Endothelial cell of umbilical vein (primary cell): ENCODE measurements around the gene MACROH2A1. TPM values are rescaled to one million over a fixed set of nuclear protein-coding genes. Genes with fewer than 3 reads are reported as not detected.

ENCODE experiments used
- BruUV-seq: library from RNA; stranded (reverse); fragments of 400-500 nt; replicated peaks from 2 replicates; lab custom pipeline; 2021; lab: Mats Ljungman, UMichigan
- CTCF ChIA-PET: fragments of 300-600, 350-600 bp; sonication (Branson Sonifier 250); formaldehyde crosslinking; loops from one replicate; lab custom pipeline; 2021; ENCODE audit warnings: antibody characterized with exemption, inconsistent platforms; lab: Charles Lee
- POLR2A ChIA-PET: fragments of 300-600, 350-600 bp; sonication (Branson Sonifier 250); formaldehyde crosslinking; loops from one replicate; lab custom pipeline; 2021; ENCODE audit warnings: antibody characterized with exemption, inconsistent platforms; lab: Charles Lee
- DNase-seq: peaks from one replicate; pipeline ENCODE4 v3.0.0-alpha.2; 2011; ENCODE audit warnings: low read depth, low spot score
- FAIRE-seq: peaks from 2 replicates; lab custom pipeline; 2011; peaks lifted over from hg19 to GRCh38; lab: Jason Lieb, UNC
- H2AFZ ChIP-seq: 2 replicates; pipeline ENCODE4 v1.6.0; 2012; ENCODE audit warnings: low read depth, low read length, control low read depth, inconsistent platforms
- H3K27ac ChIP-seq: 2 replicates; pipeline ENCODE4 v1.5.1; 2011; ENCODE audit warnings: low read depth, mild to moderate bottlenecking, control low read depth, low read length, moderate library complexity; ENCODE audit not compliant: insufficient read depth
- H3K27me3 ChIP-seq, 2 experiments: 2 replicates each; pipeline versions ENCODE4 v1.6.0 to v1.6.1; 2011; ENCODE audit warnings: low read length in 2 of 2, mixed read lengths in 1 of 2; ENCODE audit not compliant: control insufficient read depth in 2 of 2, insufficient read depth in 2 of 2
- H3K36me3 ChIP-seq, 2 experiments: 2 replicates in 1 of 2; 3 replicates in 1 of 2; pipeline ENCODE4 v1.5.1; 2011; ENCODE audit warnings: low read length in 2 of 2, mild to moderate bottlenecking in 1 of 2, moderate library complexity in 1 of 2; ENCODE audit not compliant: control insufficient read depth in 2 of 2, insufficient read depth in 2 of 2; ENCODE audit errors: extremely low read depth in 1 of 2
- H3K4me1 ChIP-seq: 3 replicates; pipeline ENCODE4 v1.5.1; 2011; ENCODE audit warnings: mild to moderate bottlenecking, low read length; ENCODE audit not compliant: control insufficient read depth, insufficient read depth; ENCODE audit errors: extremely low read depth
- H3K4me2 ChIP-seq: 2 replicates; pipeline ENCODE4 v1.6.1; 2011; ENCODE audit warnings: low read length, control low read depth, mixed read lengths; ENCODE audit not compliant: insufficient read depth
- H3K4me3 ChIP-seq, 3 experiments: fragments of 200-600 bp in 1 of 3; sonication (generic), shearing (Covaris generic) in 1 of 3; replicated peaks in 1 of 3; 2 replicates each; pipeline ENCODE4 v1.5.1; 2011 to 2016; ENCODE audit warnings: control low read depth in 3 of 3, low read length in 3 of 3, mild to moderate bottlenecking in 2 of 3, inconsistent platforms in 1 of 3, low read depth in 1 of 3, moderate library complexity in 1 of 3; ENCODE audit not compliant: insufficient read depth in 1 of 3
- H3K79me2 ChIP-seq: 2 replicates; pipeline ENCODE4 v1.6.0; 2012; ENCODE audit warnings: low read length, inconsistent platforms; ENCODE audit not compliant: control insufficient read depth, insufficient read depth
- H3K9ac ChIP-seq: replicated peaks from 2 replicates; pipeline ENCODE3; 2011; ENCODE audit warnings: low read length, control low read depth; ENCODE audit not compliant: insufficient read depth; ENCODE audit errors: extremely low read depth
- H3K9me1 ChIP-seq: replicated peaks from 3 replicates; pipeline ENCODE4 v1.6.0; 2011; ENCODE audit warnings: mild to moderate bottlenecking, low read length; ENCODE audit not compliant: control insufficient read depth, insufficient read depth; ENCODE audit errors: extremely low read depth
- H3K9me3 ChIP-seq: replicated peaks from 2 replicates; pipeline ENCODE4 v1.5.1; 2012; ENCODE audit warnings: low read length, inconsistent platforms; ENCODE audit not compliant: control insufficient read depth, insufficient read depth
- H4K20me1 ChIP-seq: replicated peaks from 2 replicates; pipeline ENCODE3; 2011; ENCODE audit warnings: mild to moderate bottlenecking, low read length; ENCODE audit not compliant: control insufficient read depth, insufficient read depth; ENCODE audit errors: extremely low read depth
- EZH2 ChIP-seq: IDR thresholded peaks from 2 replicates; pipeline ENCODE4 v1.6.1; 2012; ENCODE audit warnings: borderline replicate concordance, low read depth, mild to moderate bottlenecking, moderate library complexity, low read length, inconsistent platforms; ENCODE audit not compliant: severe bottlenecking
- FOS ChIP-seq: IDR thresholded peaks from 2 replicates; pipeline ENCODE4 v1.6.1; 2011; ENCODE audit warnings: mild to moderate bottlenecking, low read length, moderate library complexity, borderline replicate concordance; ENCODE audit not compliant: insufficient read depth
- GATA2 ChIP-seq: IDR thresholded peaks from 2 replicates; pipeline ENCODE4 v1.7.0; 2011; ENCODE audit warnings: low read depth, mild to moderate bottlenecking, moderate library complexity, mixed read lengths, low read length; ENCODE audit not compliant: insufficient read length, insufficient read depth
- JUN ChIP-seq: IDR thresholded peaks from 2 replicates; pipeline ENCODE4 v1.6.1; 2011; ENCODE audit warnings: borderline replicate concordance, low read depth; ENCODE audit not compliant: insufficient read length, insufficient read depth
- MAX ChIP-seq: IDR thresholded peaks from 2 replicates; pipeline ENCODE4 v1.6.1; 2011; ENCODE audit not compliant: insufficient read depth, insufficient read length
- MYC ChIP-seq: IDR thresholded peaks from one replicate; pipeline ENCODE4 v1.6.1; 2011; ENCODE audit warnings: mild to moderate bottlenecking, low read depth, low read length
- POLR2A ChIP-seq: IDR thresholded peaks from 2 replicates; pipeline ENCODE4 v1.6.1; 2012; ENCODE audit warnings: low read depth, mild to moderate bottlenecking, control low read depth, low read length
- POLR2AphosphoS5 ChIP-seq: IDR thresholded peaks from 2 replicates; pipeline ENCODE4 v1.6.1; 2012; ENCODE audit warnings: low read depth, mild to moderate bottlenecking, control low read depth, low read length, moderate library complexity; ENCODE audit not compliant: insufficient read depth
- dilution Hi-C: fragments of 300-500 bp; cut with MboI; formaldehyde crosslinking; loops from one replicate; pipeline ENCODE4 v1.15.0; 2019; ENCODE audit warnings: low sequenced_read_pairs; ENCODE audit not compliant: extremely low pct_ligation_motif_present
- intact Hi-C: fragments of 100-400 bp; cut with micrococcal nuclease; formaldehyde crosslinking; loops from one replicate; pipeline ENCODE4 v1.10.0; 2022
- polyA plus RNA-seq, 4 experiments: library from polyadenylated mRNA; depleted of rRNA in 3 of 4; stranded (reverse) in 3 of 4; unstranded in 1 of 4; fragments of >200 nt; gene quantifications; 2 replicates each; pipeline versions ENCODE4 v1.2.1 to v1.2.3, GENCODE V29; 2011 to 2012; ENCODE audit warnings: missing spikeins in 1 of 4
- total RNA-seq: library from RNA; stranded (reverse); gene quantifications from 2 replicates; pipeline ENCODE4 v1.2.3, GENCODE V29; 2021
- TF ChIP-seq, protein P1 (sequence below), 2 donors: IDR thresholded peaks; 1 replicate in 1 of 2; 2 replicates in 1 of 2; pipeline ENCODE4 v1.5.1; 2011; ENCODE audit warnings: low read length in 2 of 2, mild to moderate bottlenecking in 2 of 2, moderate library complexity in 2 of 2, control low read depth in 1 of 2, inconsistent platforms in 1 of 2, low read depth in 1 of 2; ENCODE audit not compliant: insufficient read depth in 1 of 2; ENCODE audit errors: extremely low read depth in 1 of 2

Gene MACROH2A1
- total and polyA plus RNA-seq, 2 donors (not counting 3 experiments of a cell fraction or from before 2014, with no cell fraction given): 89.3 to 147 TPM

DNA sequence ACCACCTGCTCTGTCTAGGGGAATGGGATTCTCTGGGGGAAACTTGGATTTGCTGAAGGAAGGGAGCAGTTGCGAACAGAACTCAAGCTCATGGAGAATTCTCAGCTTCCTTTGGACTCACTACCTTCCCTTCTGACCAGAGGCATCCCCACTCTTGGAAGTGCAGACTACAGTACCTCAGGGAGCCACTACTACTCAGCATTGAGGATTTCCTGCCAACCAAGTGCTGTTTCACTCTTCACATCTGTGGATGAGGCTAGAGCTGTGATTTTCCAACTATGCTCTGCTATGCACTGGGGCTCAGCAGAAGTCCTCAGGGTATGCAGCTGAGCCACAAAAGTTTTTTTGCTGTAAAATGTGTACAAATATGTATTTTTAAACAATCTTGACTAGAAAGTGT, 43.9 kb downstream of the MACROH2A1 start:
- no peaks in the 10 kb centered on the region for H3K79me2 ChIP-seq
- no peaks in the 10 kb centered on the region for H3K9me3 ChIP-seq
- H3K4me2 ChIP-seq: no peak overlapping the region
- POLR2A ChIA-PET: no interaction called here
- no peaks in the 10 kb centered on the region for H4K20me1 ChIP-seq
- H3K9me1 ChIP-seq: no peaks in the 10 kb centered on the region
- TF ChIP-seq POLR2AphosphoS5 (no peak), POLR2A (no peak), FOS (no peak), MAX (no peak), GATA2 (no peak), EZH2 (no peak), JUN (no peak), MYC (no peak)
- TF ChIP-seq, protein P1, sequence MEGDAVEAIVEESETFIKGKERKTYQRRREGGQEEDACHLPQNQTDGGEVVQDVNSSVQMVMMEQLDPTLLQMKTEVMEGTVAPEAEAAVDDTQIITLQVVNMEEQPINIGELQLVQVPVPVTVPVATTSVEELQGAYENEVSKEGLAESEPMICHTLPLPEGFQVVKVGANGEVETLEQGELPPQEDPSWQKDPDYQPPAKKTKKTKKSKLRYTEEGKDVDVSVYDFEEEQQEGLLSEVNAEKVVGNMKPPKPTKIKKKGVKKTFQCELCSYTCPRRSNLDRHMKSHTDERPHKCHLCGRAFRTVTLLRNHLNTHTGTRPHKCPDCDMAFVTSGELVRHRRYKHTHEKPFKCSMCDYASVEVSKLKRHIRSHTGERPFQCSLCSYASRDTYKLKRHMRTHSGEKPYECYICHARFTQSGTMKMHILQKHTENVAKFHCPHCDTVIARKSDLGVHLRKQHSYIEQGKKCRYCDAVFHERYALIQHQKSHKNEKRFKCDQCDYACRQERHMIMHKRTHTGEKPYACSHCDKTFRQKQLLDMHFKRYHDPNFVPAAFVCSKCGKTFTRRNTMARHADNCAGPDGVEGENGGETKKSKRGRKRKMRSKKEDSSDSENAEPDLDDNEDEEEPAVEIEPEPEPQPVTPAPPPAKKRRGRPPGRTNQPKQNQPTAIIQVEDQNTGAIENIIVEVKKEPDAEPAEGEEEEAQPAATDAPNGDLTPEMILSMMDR (IDR thresholded peaks at IDR 0.05; ENCODE audit: extremely low read depth in 1 of 2, insufficient read depth in 1 of 2, low read depth in 1 of 2, low read length in 2 of 2): no peak
- DNase-seq (no peak), FAIRE-seq (no peak)
- H3K36me3 ChIP-seq: peaks cover 11 to 16% of the 10 kb centered on the region in 2 experiments
- no peaks in the 10 kb centered on the region for H3K4me1 ChIP-seq
- H3K27me3 ChIP-seq: no peaks in the 10 kb centered on the region
- intact Hi-C loops (no loop called here), dilution Hi-C loops (no loop called here)
- H3K4me3 ChIP-seq: no peak overlapping the region
- no peak overlapping the region for H3K27ac ChIP-seq
- no peak overlapping the region for H2AFZ ChIP-seq
- CTCF ChIA-PET: interaction anchor here (1.2 to 2.9 kb wide), 2 partner anchors 9 to 71 kb away, joined by 3 to 9 read pairs; no protein-coding TSS in a partner anchor
- BruUV-seq: no TSS peak
- no peak overlapping the region for H3K9ac ChIP-seq
